Hematopoietic multipotent progenitor cell (in vitro differentiated cells): ENCODE measurements around the gene PLLP. TPM values are rescaled to one million over a fixed set of nuclear protein-coding genes. Genes with fewer than 3 reads are reported as not detected.
A peak's percentile ranks its signal among the peaks of the same experiment; 100 is the strongest.

Experiments
- DNase-seq, 3 donors: peaks; one replicate each; pipeline ENCODE4 v3.0.0-alpha.2; 2011 to 2015; ENCODE audit warnings: low read depth in 2 of 3, low spot score in 2 of 3
- total RNA-seq: library from RNA; depleted of rRNA; stranded (reverse); fragments of >200 nt; gene quantifications from one replicate; pipeline ENCODE4 v1.2.3, GENCODE V29; 2012

PLLP gene, protein sequence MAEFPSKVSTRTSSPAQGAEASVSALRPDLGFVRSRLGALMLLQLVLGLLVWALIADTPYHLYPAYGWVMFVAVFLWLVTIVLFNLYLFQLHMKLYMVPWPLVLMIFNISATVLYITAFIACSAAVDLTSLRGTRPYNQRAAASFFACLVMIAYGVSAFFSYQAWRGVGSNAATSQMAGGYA
- total RNA-seq = 0.27 TPM

DNA sequence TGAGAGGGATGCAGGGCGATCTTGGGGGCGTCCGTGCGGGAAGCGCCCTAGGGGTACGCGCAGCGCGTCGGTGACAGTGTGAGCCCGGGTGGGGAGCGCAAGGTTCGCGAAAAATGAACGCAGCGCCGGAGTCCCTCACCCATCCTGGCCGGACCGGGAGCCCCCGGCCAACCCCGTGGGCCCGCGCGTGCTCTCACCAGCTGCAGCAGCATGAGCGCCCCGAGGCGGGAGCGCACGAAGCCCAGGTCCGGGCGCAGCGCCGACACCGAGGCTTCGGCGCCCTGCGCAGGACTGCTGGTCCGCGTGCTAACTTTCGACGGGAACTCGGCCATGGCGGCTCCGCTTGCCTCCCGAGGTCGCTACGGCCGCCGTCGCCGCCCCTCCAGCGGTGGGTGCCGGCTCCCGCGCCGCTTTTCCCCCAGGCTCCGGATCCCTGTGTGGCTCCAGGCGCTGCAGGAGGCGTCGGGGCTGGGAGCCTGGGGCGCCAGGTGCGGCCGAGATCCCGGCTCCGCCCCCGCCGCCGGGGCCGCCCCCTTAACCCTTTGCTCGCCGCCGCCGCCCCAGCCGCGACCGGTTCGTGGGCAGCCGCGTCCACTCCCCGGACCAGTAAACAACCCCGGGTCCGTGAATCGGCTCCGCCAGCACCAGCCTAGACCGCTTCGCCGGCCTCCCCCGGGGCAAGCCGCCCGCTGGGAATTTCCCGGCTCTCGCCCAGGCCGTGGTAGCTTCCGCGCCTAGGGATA lies at the start of gene PLLP:
PLLP (minus strand) TSS at position 464 of the 743 bp plus-strand sequence; CDS start at position 332, 132 bp downstream.
- peak in 2 of 3 donors; percentile 27 to 36 for DNase-seq

DNA sequence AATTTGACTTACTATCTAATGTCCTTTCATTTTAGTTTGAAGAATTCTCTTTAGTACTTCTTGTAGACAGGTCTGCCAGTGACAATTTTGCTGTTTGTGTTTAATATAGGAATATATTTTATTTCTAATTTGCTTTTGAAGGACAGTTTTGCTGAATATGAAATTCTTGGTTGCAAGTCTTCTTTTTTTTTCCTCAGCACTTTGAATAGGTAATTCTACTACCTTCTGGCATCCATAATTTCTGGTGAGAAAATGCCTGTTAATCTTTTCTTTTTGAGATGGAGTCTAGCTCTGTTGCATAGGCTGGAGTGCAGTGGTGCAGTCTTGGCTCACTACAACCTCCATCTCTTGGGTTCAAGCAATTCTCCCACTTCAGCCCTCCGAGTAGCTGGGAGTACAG lies 48.9 kb upstream of the PLLP start:
- no peak for DNase-seq

DNA sequence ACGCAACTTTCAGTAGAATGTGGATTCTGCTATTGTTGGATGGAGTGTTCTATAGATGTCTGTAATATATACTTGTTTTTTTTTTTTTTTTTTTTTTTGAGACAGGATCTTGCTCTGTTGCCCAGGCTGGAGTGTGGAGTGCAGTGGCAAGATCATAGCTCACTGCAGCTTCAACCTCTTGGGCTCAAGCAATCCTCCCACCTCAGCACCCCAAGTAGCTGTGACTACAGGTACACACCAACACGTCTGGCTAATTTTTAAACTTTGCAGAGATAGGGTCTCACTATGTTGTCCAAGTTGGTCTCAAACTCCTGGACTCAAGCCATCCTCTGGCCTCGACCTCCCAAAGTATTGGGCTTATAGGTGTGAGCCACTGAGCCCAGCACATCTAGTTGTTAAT lies 46.9 kb upstream of the PLLP start:
- DNase-seq = no peak

DNA sequence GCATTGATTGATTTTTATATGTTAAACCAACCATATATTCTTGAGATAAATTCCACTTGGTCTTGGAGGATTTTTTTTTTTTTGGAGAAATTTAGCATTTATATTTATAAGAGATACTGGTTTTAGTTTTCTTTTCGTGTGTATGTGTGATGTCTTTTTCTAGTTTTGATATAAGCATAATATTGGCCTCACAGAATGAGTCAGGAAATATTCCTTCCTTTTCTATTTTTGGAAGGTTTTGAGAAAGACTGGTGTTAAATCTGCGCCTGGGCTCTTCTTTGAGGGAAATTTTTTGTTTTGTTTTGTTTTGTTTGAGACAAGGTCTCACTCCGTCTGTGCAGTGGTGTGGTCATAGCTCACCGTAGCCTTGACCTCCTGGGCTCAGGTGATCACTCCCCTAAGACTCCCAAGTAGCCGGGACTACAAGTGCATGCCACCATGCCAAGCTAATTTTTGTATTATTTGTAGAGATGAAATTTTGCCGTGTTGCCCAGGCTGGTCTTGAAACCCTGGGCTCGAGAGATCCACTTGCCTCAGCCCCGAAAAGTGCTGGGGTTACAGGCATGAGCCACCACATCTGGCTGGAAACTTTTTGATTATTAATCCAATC lies 45.4 kb upstream of the PLLP start:
- DNase-seq = no peak

DNA sequence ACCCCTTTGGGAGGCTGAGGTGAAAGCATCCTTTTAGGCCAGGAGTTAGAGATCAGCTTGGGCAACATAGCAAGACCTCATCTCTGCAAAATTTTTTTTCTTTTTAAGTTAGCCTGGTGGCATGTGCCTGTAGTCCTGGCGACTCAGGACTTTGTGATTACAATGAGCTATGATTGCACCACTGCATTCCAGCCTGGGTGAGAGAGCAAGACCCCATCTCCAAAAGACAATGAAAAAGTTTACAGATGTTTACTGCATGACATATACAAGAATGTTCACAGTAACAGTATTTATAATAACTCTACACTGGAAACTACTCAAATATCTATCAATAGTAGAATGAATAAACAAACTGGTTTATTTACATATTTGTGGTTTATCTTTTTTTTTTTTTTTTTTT lies 41.0 kb upstream of the PLLP start:
- DNase-seq = no peak

DNA sequence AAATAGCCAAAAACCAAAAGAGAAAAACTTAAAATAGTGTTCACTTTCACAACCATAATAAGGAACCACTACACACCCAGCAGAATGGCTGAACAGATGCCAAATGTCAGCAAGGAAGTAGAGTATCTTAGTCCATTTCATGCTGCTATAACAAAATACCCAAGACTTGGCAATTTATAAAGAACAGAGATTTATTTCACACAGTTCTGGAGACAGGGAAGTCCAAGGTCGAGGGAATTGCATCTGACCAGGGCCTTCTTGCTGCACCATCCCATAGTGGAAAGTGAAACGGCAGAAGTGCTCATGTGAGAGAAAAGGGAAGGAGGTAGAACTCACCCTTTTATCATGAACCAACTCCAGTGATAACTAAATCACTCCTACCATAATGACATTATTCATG lies 40.3 kb upstream of the PLLP start:
- DNase-seq = no peak

DNA sequence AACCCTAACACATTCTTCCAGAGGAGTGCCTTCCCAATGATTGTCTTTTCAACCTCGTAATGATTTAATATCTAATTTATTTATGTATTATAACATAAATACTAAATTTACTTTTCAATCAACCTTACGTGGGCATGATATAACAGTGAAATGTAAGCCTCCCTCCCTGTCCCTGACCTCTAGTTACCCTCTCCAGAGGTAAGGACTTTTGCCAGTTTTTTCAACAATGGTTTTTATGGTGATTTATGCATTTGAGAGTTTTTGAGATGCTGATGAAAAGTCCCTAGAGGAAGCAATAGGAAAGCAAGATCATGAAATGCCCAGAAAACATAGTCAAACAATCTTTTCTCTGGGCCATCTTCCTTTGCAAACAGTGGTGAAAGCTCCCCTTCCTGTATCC lies 35.2 kb upstream of the PLLP start:
- no peak for DNase-seq

DNA sequence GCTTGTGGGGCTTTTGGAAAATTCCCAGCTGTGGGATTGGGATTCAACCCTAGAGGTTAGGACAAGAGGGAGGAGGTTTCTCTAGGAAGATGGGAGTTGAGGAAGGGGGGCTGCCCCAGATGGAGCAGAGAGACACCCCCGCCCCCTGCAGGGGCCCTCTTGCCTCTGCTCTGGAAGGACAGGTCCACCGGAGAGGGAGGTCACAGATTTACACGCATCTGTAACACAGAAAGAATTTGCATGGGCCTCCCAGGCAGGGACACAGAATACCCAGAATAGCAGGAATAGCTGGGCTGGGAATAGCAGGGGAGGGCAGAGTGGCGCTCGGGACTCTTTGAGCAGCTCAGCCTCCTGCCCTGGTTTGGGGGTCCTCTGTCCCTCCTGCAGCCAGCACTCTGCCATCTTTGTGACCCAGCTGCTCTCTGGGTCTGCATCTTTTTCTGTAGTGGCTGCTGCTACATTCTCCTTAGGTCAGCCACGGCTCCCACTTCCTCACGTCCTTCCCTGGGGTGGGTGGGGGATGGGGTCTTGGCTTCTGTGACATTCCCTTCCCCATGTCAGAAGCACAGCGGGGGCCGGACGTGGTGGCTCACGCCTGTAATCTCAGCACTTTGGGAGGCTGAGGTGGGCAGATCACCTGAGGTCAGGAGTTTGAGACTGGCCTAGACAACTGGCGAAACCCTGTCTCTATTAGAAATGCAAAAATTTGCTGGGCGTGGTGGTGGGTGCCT lies 33.9 kb upstream of the PLLP start:
- no peak for DNase-seq

DNA sequence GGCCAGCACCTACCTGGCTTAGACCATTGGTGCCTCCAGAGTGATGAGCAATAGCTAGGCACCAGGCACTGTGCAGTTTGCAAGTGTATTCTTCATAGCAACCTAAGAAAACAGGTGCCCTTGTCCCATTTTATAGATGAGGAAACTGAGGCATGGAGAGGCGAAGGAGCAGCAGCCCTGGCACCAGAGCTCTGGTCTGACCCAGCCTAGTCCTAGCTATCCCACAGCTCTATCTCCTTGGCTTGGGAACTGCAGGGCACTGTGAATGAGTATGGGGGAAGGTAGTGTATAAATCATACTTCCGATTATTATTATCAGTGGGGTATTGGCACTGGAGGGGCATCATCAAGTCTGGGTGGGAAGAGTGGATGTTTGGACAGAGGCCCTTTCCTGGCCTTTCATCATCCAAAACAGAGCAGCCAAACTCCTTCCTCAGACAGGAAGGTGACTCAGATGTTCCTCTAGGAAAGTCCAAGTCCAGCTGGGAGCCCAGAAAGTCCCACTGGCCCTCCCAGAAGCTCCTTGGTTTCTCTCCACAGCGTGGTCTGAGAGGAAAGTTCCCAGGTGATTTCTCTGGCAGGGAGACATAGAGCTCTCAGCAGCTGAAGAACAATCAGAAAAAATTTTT lies 32.0 kb upstream of the PLLP start:
- no peak for DNase-seq

DNA sequence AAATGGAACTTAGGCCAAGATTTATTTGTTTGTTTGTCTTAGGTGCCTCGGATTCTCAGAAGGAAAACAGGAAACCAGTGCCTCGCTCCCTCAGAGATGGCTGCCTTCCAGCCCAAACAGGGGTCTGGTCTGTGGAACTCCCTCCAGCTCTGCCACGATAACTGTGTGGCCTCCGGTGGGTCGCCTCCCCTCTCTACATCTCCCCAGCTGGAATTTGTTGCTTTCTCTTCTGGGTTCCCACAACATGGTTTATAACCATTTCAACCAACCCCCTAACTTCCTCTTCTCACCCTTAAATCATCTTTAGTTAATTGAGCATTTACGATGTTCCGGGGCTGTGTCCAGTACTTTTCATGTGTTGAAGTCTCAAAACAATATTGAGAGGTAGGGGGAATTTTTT lies 30.9 kb upstream of the PLLP start:
- DNase-seq = no peak

DNA sequence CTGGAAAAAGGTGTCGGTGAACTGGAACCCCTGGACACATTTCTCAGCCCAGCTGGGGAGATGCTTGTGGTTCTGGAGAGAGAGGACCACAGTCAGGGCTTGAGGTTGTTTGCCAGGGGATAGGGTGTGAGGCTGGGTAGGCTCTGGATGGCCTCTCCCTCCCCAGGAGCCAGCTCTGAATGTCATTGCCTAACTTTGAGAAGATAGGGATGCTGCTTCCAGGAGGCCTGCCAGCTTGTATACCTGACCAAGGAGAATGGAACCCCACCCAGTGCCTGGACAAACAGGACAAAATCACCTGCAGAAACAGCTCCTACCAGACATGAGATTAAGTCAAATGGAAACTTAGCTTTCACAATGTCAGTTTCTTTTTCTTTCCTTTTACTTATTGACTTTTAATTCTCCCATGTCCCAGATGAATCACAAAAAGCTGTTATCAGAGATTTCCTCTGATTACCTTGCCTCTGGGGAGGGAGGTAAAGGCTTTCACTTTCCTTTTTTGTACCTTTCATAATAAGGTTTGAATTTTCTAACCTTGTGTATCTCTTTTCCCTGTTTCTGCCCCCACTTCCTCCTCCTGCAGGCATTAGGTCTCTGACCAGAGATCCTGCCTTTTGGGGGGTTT lies 29.8 kb upstream of the PLLP start:
- no peak for DNase-seq

DNA sequence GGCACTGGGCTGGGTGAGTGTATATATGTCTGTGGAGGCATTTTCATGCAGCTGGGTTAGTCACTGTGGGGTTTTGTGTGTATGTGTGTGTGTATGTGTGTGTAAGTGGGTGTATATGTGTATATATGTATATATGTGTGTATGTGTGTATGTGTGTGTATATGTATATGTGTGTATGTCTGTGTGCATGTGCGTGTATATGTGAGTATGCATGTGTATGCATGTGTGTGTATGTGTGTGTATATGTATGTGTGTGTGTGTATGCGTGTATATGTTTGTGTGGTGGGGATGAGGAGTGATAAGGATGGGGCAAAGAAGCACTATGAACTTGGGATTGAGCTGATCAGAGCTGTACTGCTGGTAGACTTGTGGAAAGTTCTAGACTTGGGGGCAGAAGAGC lies 29.0 kb upstream of the PLLP start:
- DNase-seq = no peak

DNA sequence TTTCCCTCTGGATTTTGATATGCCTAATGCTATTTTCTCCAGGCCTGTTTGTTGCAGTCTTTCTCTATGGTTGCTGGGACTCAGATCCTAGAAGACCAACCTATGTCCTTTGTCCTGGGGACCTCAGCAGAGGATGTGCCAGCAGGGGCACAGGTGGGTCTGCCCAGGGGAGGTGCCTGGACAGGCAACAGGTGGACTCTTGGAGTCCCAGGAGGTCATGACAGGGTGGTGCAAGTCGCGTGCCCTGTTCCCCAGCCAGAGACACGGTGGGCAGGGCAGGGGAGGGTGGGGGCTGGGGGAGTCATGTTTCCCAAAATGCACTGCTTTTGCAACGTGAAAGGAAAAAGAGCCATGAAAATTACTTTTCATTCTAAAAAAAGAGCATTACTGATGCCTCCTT lies 26.3 kb upstream of the PLLP start:
- no peak for DNase-seq

DNA sequence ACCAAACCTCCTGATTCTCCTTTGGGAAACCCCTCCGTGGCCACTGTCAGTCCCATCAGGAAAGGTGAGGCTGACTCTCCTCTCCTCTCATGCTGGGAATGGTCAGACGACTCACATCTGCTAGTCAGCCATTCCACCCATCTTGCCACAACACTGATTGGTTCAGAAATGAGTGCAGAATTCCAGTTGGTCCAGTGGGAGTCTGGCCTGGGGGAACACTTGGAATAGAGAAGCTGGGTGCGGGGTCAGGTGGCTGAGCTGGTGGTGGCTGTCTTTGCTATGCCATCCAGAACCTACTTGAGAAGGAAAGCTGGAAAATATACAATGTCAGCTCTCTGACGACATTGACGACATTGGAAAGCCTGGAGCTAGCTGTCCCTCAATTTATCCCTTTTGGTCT lies 23.6 kb upstream of the PLLP start:
- no peak for DNase-seq

DNA sequence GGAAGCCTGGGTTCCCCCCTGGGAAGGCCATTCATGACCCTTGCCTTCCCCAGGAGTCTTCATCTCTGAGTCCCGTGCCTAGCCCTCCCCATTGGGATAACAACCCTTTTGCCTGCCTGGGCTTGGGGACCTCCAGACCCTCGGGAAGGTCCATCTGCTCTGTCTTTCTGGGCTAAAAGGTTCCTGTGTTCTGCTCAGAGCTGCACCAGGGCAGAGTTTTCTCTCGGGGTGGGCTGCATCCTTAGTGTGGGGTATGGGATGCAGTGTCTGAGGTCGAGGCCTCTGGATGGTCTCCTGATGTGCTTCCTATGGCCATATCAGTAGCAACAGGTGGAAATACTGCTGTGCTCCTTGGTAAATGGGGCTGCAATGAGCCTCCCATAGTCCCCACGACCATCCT lies 22.9 kb upstream of the PLLP start:
- no peak for DNase-seq

DNA sequence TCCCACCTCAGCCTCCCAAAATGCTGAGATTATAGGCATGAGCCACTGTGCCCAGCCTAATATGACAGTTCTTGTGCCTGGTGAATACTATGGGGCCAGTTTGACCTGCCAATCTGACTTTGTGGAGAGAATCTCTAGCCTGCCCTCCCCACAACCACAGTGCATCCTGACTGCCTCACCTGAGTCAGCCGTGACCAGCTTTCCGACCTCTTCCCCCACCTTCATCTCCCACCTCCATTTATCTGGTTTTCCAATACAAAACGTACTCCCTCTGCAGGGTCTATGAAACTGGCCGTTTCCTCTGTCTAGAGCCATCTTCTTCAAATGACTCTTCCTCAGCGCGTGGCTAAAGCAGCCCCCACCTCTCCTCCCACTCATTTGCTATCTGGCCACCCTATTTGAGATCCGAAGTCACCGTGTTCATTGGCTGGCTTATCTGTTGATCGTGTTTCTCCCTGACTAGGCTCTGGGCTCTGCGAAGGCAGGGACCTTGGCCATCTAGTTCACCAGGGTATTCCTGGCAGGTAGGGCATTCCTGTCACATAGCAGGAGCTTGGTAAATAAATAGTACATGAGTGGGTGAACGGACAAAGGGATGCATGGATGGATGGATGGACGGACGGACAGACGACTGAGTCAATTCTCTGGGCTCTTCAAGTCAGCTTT lies 22.3 kb upstream of the PLLP start:
- no peak for DNase-seq

DNA sequence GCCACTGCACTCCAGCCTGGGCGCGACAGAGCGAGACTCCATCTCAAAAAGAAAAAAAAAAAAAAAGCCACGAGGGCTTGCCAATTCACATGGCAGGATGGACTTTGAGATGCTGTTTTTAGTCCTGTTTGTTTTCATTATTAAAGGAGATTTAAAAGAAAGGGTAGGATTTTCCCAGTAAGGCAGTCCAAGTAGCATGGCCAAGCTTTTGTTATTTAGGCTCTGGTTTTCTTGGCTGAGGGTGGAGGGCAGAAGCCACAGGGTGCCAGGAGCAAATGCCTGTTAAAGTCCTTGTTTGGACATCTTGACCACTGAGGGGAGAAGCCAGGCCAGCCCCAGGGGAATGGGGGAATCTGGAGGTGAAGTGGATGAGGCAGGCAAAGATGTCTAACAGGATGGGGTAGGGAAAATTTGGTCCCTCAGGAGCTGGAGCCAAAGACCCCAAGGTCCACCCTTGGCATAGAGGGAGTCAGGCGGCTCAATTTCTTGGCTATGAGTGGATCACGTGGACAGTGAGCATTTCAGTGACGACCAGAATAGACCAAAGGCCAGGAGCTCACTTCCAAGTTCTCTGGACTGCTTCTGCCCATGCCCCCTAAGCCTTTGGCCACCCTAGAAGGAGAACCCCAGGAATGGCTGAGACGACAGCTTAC lies 20.8 kb upstream of the PLLP start:
- no peak for DNase-seq

DNA sequence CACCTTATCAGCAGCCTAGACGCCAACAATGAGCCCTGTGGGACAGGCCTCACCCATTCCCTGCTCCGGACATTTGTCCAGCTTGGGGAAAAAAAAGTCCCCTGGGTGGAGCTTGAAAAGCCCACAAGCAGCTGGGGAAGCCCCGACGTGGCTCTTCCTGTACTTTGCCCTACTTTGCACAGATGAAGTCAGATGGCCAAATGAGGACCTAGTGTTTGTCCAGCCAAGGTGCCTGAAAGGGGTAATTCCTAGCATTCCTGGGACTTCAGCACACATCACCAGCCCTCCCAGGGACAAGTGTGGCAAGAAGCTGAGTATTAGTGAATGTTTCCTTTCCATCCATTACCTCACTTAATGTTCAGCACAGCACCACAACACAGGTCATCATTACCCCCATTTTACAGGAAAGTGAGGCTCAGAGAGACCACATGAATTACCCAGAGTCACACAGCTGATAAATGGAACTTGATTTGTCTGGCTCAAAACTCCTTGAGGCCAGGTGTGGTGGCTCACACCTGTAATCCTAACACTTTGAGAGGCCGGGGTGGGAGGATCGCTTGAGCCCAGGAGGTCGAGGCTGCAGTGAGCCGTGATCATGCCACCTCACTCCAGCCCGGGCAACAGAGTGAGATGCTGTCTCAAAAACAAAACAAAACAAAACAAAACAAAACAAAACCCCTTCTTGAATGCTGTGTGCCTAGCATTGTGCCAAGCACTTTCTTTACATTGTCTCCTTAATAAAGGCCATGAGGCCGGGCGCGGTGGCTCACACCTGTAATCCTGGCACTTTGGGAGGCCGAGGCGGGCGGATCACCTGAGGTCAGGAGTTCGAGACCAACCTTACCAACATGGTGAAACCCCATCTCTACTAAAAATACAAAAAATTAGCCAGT lies 19.9 kb upstream of the PLLP start:
- no peak for DNase-seq

DNA sequence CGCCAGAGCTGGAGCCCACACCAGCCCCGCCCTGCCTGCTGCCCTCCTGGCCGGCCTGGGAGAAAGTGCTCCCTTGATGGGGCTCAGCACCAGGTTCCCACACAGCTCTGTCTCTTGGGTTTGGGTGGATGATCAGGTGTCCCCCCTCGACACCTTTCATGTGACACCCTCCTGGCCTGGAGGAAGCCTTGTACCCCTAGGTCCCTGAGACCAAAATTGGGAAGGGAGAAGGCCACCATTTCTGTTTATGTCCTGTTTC lies 19.4 kb upstream of the PLLP start:
- no peak for DNase-seq
